Right lung (tissue), 10 donors: ENCODE measurements around the gene SH3D19. TPM values are rescaled to one million over a fixed set of nuclear protein-coding genes. Genes with fewer than 3 reads are reported as not detected.

Experiments used
- DNase-seq, 2 donors: peaks; one replicate each; pipeline ENCODE4 v3.0.0-alpha.2; 2013
- long read RNA-seq, 8 donors: transcript quantifications; one replicate each; lab custom pipeline, GENCODE V29; 2026
- polyA plus RNA-seq, 5 donors: library from polyadenylated mRNA; unstranded; fragments of 120-200 nt; gene quantifications; one replicate each; pipeline versions ENCODE4 v1.2.1 to v1.2.3, GENCODE V29; 2013; ENCODE audit warnings: inconsistent platforms in 1 of 5, low replicate concordance in 1 of 5; ENCODE audit not compliant: insufficient read length in 5 of 5, insufficient read depth in 1 of 5

The SH3D19 gene, protein sequence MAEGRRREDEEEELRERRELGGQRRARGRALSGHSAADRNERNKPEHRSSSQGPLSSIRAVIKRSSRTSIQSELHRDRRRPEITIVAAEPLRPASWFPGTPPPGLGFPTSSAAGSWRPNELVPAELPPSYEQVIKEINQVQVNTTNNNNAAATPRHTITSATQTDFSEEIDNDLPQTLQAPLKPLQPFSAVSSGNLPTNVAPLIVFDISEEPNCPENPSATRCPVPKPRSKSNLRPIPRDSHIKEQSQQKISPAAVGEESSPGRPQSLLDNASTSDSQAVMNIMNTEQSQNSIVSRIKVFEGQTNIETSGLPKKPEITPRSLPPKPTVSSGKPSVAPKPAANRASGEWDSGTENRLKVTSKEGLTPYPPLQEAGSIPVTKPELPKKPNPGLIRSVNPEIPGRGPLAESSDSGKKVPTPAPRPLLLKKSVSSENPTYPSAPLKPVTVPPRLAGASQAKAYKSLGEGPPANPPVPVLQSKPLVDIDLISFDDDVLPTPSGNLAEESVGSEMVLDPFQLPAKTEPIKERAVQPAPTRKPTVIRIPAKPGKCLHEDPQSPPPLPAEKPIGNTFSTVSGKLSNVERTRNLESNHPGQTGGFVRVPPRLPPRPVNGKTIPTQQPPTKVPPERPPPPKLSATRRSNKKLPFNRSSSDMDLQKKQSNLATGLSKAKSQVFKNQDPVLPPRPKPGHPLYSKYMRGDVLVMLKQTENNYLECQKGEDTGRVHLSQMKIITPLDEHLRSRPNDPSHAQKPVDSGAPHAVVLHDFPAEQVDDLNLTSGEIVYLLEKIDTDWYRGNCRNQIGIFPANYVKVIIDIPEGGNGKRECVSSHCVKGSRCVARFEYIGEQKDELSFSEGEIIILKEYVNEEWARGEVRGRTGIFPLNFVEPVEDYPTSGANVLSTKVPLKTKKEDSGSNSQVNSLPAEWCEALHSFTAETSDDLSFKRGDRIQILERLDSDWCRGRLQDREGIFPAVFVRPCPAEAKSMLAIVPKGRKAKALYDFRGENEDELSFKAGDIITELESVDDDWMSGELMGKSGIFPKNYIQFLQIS
- 10 to 100 TPM; 41.0 to 63.1 (median 54.0) TPM for polyA plus RNA-seq
- long read RNA-seq, donor 1, partial matches to known transcripts: 8,769 of 9,254 reads
- long read RNA-seq, donor 1, other reads (novel, unspliced or antisense): 484 of 9,254 reads
- long read RNA-seq, donor 2, full-length matches to known transcripts: 1 of 11 reads
- long read RNA-seq, donor 2, partial matches to known transcripts: 10 of 11 reads
- long read RNA-seq, donor 2, other reads (novel, unspliced or antisense): 0 of 11 reads
- long read RNA-seq, donor 3, full-length matches to known transcripts: 1 of 40 reads
- long read RNA-seq, donor 3, partial matches to known transcripts: 39 of 40 reads
- long read RNA-seq, donor 3, other reads (novel, unspliced or antisense): 0 of 40 reads
- long read RNA-seq, donor 4, full-length matches to known transcripts: 2 of 9 reads
- long read RNA-seq, donor 4, partial matches to known transcripts: 7 of 9 reads
- long read RNA-seq, donor 4, other reads (novel, unspliced or antisense): 0 of 9 reads
- long read RNA-seq, donor 5, partial matches to known transcripts: 64 of 64 reads
- long read RNA-seq, donor 5, other reads (novel, unspliced or antisense): 0 of 64 reads
- long read RNA-seq, donor 6, partial matches to known transcripts: 21 of 22 reads
- long read RNA-seq, donor 6, other reads (novel, unspliced or antisense): 0 of 22 reads
- long read RNA-seq, donor 7, full-length matches to known transcripts: 1 of 8,345 reads
- long read RNA-seq, donor 7, partial matches to known transcripts: 8,016 of 8,345 reads
- long read RNA-seq, donor 7, other reads (novel, unspliced or antisense): 328 of 8,345 reads
- long read RNA-seq, donor 8, partial matches to known transcripts: 3,527 of 3,698 reads
- long read RNA-seq, donor 8, other reads (novel, unspliced or antisense): 171 of 3,698 reads

DNA sequence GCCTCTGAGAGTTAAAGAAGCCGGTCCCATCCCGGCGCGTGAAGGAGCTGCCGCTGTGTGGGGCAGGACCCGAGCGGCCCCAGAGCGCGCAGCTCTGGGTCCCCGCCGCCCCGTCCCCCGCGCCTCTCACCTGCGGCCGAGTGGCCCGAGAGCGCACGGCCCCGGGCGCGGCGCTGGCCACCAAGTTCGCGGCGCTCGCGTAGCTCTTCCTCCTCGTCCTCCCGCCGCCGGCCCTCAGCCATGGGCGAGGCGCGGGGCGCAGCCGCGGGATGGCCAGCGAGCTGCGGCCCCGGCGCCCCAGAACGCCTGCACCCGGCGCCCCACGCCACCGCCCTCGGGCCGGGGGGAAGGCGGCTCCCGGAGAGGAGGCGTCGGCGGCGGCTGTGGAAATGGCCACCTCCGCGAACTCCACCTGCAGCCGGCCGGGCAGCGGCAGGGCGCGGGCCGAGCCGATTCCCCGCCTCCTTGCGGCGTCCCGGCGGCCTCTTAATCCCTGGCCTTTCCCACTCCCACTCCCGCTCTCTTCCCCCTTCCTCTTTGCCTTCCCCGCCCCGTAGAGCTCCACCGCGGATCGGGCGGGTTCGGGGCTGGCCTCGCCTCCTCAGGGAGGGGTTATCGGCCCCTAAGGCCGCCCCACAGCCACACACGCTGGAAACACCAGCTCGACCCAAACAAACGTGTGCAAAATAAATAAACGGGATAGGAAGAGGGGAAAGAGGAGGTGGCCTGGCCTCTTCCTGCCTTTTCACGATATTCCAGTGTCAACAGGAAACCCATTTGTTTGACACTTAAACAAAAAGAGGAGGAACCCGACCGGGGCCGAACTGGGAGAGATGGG, at the start of gene SH3D19:
Gene SH3D19, minus strand, starts transcription at position 495 of the 838 bp plus-strand sequence. Its CDS starts 253 bp downstream, at position 242.
- DNase-seq: peak; percentile 74 to 76

DNA sequence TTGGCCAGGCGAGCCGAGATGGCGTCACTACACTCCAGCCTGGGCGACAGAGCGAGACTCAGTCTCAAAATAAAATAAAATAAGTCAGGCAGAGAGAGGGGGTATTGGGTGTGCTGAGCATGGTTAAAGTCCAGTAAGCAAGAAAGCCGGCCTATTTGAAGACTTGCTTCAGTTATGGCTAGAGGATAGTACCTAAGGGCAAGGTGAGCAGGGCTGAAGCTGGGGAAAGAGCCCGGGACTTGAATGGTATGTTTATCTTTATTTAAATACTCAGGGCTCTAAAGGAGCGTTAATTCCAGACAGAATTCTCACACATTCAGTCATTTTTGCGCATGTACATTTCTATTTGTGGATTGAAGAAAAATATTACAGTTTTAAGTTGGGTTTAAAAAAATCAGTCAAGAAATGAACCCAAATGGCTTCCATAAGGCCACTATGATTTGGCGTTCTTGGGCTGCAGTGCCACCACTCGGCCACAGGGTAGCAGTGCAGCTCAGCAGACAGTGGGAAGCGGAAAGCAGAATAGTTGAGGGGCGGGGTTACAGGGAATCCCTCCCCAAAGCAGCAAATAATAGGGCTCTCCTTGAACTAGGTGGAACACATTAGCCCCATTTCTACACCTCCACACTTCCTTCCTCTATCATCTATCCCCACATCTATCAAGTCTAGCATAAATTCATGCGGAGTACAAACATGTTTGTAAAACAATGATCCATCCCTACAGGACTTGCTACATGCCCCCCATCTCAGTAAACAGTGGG, 37.2 kb upstream of the SH3D19 start:
- peak; percentile 57 to 64 for DNase-seq

DNA sequence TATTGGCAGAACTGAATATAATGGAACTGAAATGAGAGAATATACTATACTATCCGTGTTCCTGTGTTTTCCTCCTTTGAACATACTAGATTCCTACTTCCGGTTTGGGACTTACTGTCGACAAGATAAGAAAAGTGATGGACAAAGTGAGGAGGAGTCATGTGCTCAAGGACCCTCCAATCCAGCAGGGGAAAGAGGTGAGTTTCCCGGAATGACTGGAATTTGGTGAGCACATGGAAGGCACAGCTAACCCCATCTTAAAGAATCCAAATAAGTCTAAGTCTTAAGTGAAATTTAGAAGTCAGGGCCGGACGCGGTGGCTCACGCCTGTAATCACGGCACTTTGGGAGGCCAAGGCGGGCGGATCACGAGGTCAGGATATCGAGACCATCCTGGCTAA, 36.6 kb upstream of the SH3D19 start:
- no peak for DNase-seq

DNA sequence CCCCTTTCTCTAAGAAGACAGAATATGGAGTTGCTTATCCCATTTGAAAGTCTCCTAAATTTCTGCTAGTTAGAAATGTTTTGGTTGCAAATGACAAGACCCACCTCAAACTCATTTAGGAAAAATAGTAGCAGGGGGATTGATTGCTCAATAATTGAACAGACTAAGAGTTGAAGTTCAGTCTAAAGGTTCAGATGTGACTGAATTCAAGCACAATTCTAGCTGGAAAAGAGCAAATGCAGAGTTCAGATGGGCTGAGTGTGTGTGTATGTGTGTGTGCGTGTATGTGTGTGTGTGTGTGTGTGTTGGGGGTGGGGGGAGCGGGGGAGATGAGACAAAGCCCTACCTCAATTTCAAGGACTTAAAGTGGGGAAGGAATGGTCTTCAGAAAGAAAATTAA, 35.7 kb upstream of the SH3D19 start:
- no peak for DNase-seq

DNA sequence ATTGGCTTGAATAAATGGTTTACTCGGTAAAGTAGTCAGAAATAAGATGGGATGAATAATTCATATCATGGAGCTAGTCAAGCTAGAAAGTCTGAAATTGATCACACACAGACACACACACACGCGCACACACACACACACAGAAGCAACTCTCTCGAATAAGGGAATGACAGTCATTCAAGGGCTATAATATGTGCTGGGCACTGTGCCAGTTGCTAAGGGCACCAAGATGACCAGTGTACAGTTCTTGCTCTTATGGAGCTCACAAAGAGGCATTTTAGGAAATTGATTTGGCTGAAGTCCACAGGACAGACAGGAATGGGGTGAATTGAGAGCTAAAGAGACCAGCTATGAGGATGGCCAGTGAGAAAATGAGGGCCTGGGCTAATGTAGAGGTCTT, 34.2 kb upstream of the SH3D19 start:
- peak in 1 of 2 donors; percentile 8 for DNase-seq

DNA sequence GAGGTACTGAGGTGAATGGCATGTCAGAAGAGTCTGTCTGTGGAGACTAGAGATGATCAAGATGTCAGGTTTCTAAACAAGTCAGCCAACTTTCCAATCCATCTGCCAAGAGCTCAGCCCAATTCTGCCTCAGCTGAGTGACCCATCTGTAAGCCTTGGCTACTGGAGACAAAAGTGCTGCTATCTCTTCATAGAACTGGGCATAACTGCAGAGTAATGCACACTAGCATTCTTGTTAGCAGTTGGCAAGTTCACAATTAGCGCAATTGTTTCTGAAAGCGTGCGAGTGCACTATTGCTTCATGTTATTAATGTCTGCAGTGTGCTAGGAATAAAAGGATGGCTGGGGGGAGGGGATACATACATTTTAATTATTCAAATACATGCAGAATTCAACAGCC, 32.9 kb upstream of the SH3D19 start:
- DNase-seq: no peak

DNA sequence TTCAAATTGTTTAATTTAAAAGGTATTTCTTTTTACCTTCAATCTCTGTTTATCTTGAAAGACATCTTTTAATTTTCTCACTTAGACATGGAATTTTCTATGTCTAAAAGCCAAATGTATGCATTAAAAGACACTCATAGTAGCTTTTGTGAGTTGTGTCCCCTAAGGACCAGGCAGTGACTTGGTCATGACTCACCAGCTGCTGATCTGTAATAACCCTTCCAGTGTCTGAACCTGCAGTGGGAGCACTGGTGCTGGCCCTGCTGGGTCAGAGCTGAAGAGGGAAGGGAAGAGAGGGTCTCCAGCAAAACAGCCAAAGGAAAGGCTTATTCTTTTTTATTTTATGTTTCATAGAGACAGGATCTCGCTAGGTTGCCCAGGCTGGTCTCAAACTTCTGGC, 31.1 kb upstream of the SH3D19 start:
- DNase-seq: no peak

DNA sequence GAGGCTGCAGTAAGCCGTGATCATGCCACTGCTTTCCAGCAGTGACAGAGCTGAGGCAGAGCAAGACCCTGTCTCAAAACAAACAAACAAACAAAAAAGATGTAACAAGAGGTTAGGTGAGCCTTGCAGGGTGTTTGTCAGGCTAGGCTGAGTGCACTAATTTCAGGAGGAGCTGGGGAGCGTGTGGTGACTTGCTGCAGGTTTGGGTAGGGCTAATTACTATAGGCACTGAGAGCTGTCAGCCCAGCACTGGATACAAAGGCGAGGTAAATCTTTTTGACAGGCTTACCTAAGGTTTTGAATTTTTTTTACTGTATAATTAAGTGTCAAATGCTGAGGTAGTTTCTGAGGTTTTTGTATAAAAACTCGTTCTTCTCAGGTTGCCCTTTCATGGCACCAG, 29.8 kb upstream of the SH3D19 start:
- no peak for DNase-seq

DNA sequence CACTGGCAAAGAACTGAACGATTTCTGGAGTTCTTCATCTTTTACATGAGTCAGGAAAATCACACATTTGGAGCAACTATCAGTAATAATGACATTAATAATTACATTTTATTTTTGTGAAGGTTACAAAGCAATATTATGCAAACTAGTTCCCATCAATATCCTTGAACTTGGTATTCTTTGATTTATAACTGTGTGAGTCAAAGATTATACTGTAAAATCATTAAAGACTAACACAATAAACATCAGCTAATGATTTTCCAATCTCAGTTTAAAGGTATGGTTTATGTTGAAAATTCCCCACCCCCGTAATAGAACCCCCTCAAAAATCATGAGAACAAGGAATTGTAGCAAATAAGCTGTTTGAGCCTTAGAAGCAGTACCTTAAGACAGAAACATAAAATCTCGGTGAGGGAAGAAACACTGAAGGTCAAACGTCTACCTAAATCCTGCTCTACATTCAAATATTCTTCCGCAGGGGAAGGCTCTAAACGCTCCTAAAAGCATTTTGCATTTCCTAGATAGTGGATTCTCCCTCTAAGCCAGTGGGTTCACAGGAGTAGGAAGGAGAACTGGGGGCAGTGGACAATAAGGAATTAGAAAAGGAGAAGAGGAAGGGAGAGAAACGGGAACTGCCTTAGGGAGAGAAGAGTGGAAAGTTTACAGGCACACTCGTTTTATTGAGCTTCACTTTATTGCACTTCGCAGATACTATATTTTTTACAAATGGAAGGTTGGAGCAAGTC, 22.3 kb upstream of the SH3D19 start:
- no peak for DNase-seq

DNA sequence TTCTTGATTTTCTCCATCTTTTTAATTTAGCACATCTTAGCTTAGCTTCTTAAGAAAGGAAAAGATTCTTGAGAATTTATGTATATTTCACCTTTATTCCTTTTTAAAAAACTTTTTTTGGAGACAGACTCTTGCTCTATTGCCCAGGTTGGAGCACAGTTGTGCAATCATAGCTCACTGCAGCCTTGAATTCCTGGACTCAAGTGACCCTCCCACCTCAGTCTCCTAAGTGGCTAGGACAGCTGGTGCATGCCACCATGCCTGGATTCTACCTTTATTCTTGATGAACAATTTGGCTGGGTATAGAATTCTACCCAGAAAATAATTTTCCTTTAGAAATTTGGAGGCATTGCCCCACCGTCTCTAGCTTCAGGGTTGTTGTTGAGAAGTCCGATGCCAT, 19.5 kb upstream of the SH3D19 start:
- DNase-seq: no peak

DNA sequence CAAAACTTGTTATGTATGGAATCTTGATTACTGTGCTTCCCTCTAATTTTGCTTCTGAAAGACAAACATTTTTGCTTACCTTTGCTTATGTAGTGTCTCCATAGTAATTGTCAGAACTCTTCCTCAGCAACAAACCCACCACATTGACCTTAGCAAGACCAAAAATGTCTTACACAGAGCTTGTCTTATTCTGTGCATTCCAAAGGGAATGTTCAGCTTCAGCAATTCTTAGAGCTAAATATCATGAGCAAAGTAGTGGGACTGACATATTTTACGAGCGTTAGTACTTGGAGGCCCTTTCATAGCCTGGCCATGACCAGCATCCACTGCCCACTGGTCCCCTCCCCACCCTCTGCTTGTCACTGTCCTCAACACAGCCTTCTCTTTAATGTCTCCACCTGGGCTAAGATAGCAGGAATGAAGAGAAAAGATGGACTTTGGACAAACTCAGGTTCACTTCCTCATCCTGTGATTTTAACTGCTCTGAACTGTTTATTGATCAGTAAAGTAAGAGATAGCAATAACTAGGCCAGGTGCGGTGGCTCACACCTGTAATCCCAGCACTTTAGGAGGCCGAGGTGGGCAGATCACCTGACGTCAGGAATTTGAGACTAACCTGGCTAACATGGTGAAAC, 15.5 kb upstream of the SH3D19 start:
- no peak for DNase-seq

DNA sequence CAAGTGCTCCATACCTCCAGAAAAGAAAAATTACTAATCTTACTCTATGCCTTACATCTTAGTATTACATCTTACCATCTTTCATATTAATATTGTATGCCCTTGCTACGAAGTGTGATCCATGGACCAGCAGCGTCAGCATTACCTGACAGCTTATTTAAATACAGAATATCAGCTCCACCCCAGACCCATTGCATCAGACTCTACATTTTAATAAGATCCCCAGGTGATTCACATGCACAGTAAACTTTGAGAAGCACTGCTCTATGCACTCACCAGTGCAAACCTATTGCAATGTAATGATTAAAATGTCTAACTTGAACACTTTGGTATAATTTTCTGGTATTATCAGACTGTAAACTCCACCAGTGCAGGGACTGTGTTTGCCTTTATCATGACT, 14.1 kb upstream of the SH3D19 start:
- no peak for DNase-seq

DNA sequence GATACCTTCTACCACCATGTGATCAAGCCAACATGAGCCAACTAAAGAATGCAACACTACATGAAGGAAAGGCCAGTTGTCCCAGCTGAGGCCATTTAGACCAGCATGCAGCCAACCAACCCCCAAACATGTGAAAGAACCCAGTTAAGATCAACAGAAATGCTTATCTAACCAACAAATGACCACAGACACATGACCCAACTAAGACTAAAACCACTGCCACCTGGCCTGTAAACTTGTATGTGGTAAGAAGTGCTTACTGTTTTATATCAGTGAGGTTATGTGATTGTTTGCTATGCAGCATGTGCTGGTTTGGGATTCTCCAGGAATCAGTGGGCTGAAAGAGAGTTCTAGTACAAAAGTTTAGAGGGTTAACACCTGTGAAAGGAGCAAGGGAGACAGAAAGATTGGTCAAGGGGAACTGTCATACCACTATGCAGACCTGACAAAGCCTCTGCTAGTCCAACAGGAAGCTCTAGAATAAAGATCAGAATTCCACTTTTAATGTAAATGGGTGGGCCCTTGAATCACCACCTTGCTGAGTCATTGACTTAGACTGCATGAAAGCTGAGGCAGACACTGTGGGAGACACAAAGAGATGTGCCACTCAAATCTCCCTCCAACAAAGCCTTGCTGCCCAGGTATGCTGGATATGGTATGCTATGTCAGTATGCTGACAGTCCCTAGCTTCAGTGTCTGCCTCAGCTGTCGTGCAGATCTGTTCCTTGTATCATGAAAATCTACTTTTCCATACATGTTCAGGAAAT, 6.1 kb upstream of the SH3D19 start:
- no peak for DNase-seq

DNA sequence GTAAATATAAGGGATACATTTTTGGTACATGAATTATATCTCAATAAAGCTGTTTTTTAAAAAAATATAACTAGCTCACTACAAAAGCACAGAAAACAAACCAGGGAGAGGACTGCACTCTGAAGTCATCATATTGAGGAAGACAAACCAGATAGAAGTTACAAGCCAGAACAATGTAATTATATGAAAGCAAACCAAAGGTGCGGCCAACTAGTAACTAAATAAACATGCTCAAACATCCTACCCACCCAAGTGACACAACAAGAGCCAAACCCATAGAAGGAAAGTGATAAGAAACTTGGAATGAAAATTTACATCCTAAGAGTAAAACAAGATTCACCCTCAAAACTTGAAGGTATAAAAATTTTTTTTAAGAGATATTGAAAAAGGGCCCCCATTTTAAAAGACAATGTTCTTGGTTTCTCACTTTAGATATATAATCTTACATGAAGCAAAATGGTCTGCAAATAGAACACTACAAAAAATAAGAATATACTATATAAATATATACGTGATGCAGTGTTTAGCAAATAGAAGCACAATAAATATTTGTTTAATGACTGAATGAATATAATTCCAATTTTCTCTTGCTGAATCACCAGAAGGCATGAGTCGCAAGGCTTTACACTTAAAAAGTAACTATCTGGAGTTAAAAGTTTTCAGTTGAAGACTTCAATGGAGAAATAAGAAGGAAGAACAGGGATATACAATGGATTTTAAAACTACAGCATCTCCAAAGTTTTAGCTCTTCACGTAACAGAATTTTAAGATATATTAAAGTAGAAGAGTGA, 4.0 kb upstream of the SH3D19 start:
- DNase-seq: no peak

DNA sequence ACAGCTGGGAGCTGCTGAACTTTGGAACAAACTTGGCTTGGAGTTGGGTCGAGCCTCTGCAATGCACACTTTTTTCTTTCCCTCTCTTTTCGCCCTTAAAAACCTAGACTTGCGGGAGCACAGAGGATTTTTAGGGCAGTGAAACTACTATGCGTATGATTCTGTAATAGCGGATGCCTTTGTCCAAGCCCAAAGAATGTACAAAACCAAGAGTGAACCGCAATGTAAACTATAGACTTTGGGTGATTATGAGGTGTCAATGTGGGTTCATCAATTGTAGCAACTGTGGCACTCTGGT, 493 bp upstream of the SH3D19 start:
- DNase-seq: no peak

DNA sequence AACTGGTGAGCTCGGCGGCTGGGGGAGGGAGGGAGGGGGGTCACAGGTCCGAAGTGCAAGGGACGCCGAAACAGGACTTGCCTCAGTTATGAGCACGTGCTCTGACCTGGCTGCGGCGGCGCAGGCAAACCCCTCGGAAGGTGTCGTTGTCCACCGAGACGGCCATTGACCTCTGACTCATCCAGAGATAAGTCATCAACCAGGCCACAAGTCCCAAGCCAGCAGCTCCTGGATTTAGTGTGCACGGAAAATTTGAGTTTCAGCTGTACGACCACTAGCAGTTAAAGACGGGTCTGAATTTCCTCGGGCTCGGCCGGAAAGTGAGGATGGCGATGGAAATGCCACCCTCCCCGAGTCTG, 674 bp downstream of the SH3D19 start:
- peak in 1 of 2 donors; percentile 42 for DNase-seq
